Measurements from ENCODE around the gene PMIS2. TPM values are rescaled to one million over a fixed set of nuclear protein-coding genes. Genes with fewer than 3 reads are reported as not detected.
A peak's percentile ranks its signal among the peaks of the same experiment; 100 is the strongest.

Gene PMIS2
- total RNA-seq, 4 donors from 2014 or later: not detected

DNA sequence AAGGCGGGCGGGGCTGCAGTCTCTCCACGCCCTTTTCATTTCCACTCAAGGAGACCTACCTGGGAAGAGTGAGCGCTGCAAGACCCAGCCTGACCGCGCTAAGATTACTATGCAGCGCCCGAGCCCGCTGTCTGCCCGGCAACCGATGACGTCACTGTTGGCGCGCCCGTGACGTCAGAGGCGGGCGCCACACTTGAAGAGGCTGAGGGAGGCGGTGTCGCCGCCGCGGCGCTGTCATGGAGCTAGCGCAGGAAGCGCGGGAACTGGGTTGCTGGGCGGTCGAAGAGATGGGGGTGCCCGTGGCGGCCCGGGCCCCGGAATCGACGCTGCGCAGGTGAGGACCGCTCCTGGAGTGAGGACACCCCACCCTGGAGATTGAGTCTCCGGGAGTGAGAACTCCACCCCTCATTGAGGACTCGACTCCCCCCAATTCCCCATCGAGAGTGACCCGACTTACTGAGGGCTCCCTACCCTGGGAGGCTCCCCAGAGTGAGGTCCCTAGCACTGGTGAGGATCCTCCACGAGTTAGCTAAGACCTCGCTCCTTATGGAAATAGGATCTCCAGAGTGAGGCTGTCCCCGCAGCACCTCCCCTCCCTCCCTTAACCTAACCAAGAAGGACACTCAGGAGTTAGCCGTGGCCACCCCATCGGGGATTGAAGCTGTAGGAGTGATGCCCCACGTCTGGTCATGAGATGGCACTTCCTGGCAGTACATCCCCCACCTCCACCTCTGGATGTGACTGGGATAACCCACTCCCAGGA lies 26.8 kb downstream of the PMIS2 start, which contains the start of gene HAUS5:
Gene HAUS5 (plus strand): TSS at position 177 of the 763 bp plus-strand sequence. CDS start 60 bp downstream, at position 237.
- H3K9me3 ChIP-seq: peaks cover 0 to 8% (median 0%) of the 10 kb centered on the region in 4 donors
- H3K27me3 ChIP-seq: no peaks in the 10 kb centered on the region
- H3K4me1 ChIP-seq: peaks cover 2 to 12% (median 7%) of the 10 kb centered on the region in 4 donors
- H3K36me3 ChIP-seq: no peaks in the 10 kb centered on the region
- H3K27ac ChIP-seq: peak within 1 kb of the TSS; percentile 66 to 83 (median 74)
- H3K4me3 ChIP-seq: peak within 1 kb of the TSS; percentile 63 to 85 (median 75)
- peak; percentile 96 to 98 (median 97) for DNase-seq
- TF ChIP-seq, protein P1, sequence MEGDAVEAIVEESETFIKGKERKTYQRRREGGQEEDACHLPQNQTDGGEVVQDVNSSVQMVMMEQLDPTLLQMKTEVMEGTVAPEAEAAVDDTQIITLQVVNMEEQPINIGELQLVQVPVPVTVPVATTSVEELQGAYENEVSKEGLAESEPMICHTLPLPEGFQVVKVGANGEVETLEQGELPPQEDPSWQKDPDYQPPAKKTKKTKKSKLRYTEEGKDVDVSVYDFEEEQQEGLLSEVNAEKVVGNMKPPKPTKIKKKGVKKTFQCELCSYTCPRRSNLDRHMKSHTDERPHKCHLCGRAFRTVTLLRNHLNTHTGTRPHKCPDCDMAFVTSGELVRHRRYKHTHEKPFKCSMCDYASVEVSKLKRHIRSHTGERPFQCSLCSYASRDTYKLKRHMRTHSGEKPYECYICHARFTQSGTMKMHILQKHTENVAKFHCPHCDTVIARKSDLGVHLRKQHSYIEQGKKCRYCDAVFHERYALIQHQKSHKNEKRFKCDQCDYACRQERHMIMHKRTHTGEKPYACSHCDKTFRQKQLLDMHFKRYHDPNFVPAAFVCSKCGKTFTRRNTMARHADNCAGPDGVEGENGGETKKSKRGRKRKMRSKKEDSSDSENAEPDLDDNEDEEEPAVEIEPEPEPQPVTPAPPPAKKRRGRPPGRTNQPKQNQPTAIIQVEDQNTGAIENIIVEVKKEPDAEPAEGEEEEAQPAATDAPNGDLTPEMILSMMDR (IDR thresholded peaks at IDR 0.05): peak in 3 of 6 experiments; percentile 21 to 41 (median 23)
- TF ChIP-seq POLR2A (IDR thresholded peaks at IDR 0.05): peak in 1 of 2 donors; percentile 26

DNA sequence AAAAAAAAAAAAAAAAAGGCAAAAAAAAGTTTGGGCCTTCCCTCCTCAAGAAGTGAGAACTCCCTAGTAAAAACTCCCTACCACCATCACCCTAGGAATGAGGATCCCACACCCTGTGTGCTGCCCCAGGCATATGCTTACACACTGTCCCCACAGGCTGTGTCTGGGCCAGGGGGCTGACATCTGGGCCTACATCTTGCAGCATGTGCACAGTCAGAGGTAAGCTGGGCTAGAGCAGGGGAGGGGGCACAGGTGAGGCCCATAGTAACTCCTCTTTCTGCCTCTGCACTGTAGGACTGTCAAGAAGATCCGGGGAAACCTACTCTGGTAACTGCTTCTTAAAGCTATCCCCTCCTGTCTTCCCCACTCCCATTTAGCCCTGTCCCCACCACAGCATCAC lies 27.6 kb downstream of the PMIS2 start:
- Histone ChIP-seq H3K9me3 (no peaks in the 10 kb centered on the region), H3K36me3 (no peaks in the 10 kb centered on the region), H3K27me3 (no peaks in the 10 kb centered on the region), H3K4me3 (no peak overlapping the region), H3K4me1 (peaks cover 2 to 12% (median 7%) of the 10 kb centered on the region in 4 donors), H3K27ac (no peak overlapping the region)
- no peak for DNase-seq
- TF ChIP-seq, protein P1 (IDR thresholded peaks at IDR 0.05): no peak
- no peak for TF ChIP-seq POLR2A (IDR thresholded peaks at IDR 0.05)

DNA sequence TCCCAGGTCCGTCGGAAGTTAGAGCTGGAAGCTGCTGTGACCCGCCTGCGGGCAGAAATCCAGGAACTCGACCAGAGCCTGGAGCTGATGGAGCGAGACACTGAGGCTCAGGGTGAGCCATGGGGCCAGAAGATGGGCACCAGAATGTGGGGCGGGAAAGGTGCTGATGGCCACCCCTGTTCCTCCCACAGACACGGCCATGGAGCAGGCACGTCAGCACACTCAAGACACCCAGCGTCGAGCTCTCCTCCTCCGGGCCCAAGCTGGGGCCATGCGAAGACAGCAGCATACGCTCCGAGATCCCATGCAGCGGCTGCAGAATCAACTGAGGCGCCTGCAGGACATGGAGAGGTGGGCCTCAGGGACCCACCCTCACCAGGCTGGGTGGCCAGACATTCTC lies 29.1 kb downstream of the PMIS2 start:
- Histone ChIP-seq H3K4me1 (peaks cover 2 to 12% (median 7%) of the 10 kb centered on the region in 4 donors), H3K9me3 (no peaks in the 10 kb centered on the region), H3K27me3 (no peaks in the 10 kb centered on the region), H3K27ac (no peak overlapping the region), H3K36me3 (no peaks in the 10 kb centered on the region), H3K4me3 (no peak overlapping the region)
- no peak for DNase-seq
- TF ChIP-seq, protein P1 (IDR thresholded peaks at IDR 0.05): no peak
- no peak for TF ChIP-seq POLR2A (IDR thresholded peaks at IDR 0.05)

DNA sequence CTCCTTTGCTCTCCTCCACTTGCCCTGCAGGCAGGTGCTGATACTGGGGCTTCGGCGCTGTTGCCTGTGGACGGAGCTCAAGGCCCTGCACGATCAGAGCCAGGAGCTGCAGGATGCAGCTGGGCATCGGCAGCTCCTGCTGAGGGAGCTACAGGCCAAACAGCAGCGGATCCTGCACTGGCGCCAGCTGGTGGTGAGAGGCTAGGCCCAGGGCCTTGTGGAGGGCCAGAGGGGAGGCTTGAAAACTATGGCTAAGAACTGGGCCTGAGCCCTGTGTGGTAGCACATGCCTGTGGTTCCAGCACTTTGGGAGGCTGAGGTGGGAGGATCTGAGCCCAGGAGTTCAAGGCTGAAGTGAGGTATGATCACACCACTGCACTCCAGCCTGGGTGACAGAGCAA lies 32.9 kb downstream of the PMIS2 start:
- Histone ChIP-seq H3K4me1 (no peaks in the 10 kb centered on the region), H3K9me3 (no peaks in the 10 kb centered on the region), H3K27me3 (no peaks in the 10 kb centered on the region), H3K4me3 (no peak overlapping the region), H3K36me3 (no peaks in the 10 kb centered on the region), H3K27ac (no peak overlapping the region)
- TF ChIP-seq, protein P1 (IDR thresholded peaks at IDR 0.05): no peak
- no peak for TF ChIP-seq POLR2A (IDR thresholded peaks at IDR 0.05)
- DNase-seq: no peak

DNA sequence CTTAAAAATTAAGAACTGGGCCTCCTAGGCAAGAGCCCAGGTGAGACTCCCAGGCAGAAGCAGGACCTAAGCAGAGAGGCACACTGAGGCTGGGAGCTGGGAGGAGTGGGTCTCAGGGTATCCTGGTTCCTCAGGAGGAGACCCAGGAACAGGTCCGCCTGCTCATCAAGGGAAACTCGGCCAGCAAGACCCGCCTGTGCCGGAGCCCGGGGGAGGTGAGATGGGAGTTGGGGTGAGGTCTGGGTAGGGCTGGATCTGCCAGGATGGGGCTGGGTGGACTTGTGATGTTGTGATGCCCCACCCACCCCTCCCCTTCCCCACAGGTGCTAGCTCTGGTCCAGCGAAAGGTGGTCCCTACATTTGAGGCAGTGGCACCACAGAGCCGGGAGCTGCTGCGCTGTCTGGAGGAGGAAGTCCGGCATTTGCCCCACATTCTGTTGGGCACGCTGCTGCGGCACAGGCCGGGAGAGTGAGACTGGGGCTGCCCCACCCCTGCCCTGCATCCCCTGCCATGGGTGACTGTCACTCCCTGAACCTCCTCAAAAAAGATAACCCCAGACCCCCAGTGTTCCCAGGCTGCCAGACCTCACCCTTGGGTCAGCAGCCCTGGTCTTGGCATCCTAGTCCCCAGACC lies 33.4 kb downstream of the PMIS2 start:
- DNase-seq: no peak
- H3K27ac ChIP-seq: no peak overlapping the region
- TF ChIP-seq, protein P1 (IDR thresholded peaks at IDR 0.05): no peak
- TF ChIP-seq POLR2A (IDR thresholded peaks at IDR 0.05): no peak
- H3K9me3 ChIP-seq: no peaks in the 10 kb centered on the region
- H3K27me3 ChIP-seq: no peaks in the 10 kb centered on the region
- no peak overlapping the region for H3K4me3 ChIP-seq
- no peaks in the 10 kb centered on the region for H3K4me1 ChIP-seq
- H3K36me3 ChIP-seq: no peaks in the 10 kb centered on the region
